GM21737 (cell line): ENCODE measurements around the gene NTRK2.

ENCODE experiments used
- ATAC-seq: cut with Tn5 transposase; IDR thresholded peaks from one replicate; pipeline ENCODE4 v1.9.1; 2021; ENCODE audit warnings: mild to moderate bottlenecking, moderate library complexity; ENCODE audit not compliant: unreplicated experiment

NTRK2 gene

DNA sequence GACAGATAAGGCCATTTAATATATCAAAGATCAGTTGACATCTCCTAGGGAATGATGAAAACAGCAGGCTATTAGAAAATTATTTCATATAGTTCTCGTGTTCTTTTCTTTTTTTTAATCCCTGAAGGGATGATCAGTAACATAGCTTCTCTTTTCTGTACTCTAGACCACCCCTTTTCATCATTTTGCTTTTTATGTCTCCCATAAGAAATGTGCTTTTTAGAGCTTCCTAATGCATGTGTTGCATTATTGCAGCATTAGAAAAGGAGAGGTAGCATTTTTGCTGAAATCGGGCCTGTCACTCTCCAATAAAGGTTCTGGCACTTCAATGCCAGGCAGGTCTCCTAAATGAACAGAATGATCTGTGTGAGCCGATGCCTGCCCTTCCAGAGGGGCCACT lies 143.3 kb downstream of the NTRK2 start:
- no peak for ATAC-seq

GRCh38 chr9:84815554-84815953 lies 146.0 kb downstream of the NTRK2 start:
- no peak for ATAC-seq

- no peak for ATAC-seq
These were observed 147.5 kb downstream of the NTRK2 start for GRCh38 chr9:84817038-84817437.

DNA sequence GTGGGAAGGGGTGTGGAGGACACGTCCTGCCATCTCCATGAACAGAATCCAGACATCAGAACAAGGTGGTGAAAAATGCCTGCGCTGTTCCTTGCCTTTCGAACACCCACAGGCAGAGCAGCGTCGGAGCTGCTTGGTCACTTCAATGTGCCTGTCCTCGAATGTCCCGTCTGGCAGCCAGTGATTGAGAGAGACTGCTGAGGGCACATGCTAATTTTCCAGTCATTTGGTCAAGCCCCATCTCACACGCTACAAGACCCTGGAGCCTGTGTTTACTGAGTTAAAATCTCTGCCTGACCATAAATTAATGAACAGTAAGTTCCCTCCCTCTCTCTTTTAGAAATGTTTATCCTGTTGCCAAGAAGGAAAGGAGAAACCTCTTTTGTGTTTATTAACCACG lies 149.3 kb downstream of the NTRK2 start:
- ATAC-seq = no peak

- ATAC-seq = no peak
These were observed 150.0 kb downstream of the NTRK2 start for GRCh38 chr9:84819491-84819991.

DNA sequence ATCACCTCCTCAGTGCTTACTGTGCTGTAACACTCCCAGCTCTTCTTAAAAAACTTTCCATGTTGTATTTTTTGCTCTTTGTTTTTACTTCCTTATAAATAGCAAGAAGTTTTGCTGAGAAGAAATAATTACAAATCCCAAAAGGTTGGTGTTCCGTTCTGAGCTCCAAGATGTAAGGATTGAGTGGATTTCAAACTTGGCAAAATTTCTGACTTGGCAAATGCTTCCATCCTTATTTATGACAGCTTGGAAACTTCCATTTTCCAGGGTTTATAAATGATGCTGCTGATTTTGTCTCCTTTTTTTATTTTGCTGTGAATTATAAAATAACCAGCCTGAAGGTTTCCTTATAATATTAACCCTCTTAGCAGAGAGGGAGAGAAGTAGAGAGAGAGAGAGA lies 151.9 kb downstream of the NTRK2 start:
- ATAC-seq = no peak

DNA sequence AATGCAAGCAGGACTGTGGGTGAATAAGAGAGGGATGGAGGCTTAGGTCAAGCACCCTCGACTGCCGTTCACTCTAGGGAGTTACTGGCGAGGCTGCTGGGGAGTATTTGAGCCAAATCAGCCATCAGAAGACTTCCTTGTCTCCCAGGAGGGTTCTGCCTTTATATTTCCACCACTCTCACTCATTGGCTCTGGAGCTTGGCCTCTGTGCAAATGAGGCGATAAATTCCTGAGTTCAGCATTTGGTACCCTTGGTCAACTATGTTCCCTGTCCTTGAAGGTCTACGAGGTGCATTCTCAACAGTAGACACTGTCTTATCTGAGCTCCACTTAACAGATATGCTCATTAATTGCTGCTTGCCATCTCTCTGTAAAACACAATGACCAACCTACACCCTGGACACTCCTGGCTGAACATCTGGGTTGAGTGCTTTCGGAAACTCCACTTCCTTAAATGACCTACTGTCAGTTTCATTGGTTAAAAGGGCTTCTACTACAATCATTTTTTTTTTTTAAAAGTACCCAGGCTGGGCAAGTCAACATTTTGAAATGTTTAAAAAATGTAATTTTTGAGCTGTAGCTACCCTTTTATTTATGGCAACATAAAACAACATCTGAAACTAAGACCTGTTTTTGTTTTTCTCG lies 153.2 kb downstream of the NTRK2 start:
- ATAC-seq = no peak

DNA sequence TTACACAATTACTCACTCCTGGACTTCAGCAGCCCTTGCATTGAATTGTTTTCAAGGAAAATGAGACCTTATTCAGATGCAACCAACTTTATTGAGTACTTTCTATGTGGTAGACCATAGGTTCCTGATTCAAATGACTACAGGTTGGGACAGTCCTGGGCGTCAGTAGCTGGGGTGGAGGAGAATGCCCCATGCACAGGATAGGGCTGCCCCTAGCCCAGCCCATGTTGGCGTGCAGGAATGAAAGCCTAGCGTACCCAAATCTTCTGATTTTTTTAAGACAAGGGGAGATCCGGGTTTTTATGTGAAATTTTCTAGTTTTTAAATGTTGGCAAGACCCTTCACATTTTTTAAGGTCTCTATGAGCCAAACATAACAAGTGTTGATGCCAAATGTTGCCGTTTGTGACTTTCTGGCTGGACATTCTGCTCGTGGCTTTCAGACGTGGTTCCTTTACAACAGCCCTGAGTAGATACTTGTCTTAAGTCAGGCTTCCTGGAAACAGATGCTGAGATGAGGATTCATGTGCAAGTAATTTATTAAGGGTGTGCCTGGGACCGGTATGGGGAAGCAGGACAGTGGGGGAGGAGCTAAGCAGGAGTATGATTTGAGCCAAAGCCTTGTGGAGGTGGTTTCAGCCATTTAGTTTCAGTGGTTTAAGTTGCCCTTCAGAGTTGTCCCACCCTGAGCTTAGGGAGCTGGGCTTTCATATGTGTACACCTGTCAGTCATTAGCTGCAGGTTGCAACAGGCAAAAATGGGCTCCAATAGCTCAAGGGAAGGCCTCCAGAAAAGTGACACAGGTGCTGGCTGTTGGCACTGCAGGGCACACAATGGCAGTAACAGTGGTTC lies 154.1 kb downstream of the NTRK2 start:
- ATAC-seq = peak; percentile 63

GRCh38 chr9:84827216-84827765 lies 157.8 kb downstream of the NTRK2 start:
- ATAC-seq = no peak

- ATAC-seq = no peak
These were observed 158.5 kb downstream of the NTRK2 start for GRCh38 chr9:84828046-84828445.

GRCh38 chr9:84829471-84829870 lies 159.9 kb downstream of the NTRK2 start:
- no peak for ATAC-seq

DNA sequence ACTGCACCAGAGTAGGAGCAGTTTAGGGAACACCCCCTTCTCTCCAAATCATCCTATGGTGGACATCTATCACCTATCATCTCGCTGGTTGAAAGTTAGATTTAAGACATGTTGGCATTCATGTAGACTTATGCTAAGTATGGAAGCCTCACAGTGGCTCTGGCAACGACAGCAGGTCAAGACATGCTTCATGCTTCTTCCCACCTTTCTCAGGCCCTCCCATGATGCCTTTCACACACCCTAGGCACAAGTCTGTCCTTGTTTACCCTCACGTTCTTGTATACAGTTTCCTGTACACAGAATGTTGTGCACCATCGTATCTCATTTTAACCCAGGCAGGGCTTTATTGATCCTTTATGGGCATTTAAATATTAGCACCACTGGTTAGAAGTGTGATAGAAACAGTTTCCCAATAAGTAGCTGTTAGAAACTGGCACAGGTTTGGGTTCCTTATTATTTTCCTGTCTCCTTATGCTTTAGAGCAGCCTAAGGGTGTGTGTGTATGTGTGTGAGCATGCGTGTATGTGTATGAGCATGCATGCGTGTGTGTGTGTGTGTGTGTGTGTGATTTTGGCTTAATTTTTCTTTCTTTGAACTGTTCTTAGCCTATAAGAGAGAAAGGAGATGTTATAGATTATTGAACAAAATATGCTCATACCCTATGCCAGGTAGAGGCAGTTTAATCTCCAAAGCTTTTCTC lies 160.6 kb downstream of the NTRK2 start:
- no peak for ATAC-seq

GRCh38 chr9:84831377-84831776 lies 161.8 kb downstream of the NTRK2 start:
- ATAC-seq = no peak

DNA sequence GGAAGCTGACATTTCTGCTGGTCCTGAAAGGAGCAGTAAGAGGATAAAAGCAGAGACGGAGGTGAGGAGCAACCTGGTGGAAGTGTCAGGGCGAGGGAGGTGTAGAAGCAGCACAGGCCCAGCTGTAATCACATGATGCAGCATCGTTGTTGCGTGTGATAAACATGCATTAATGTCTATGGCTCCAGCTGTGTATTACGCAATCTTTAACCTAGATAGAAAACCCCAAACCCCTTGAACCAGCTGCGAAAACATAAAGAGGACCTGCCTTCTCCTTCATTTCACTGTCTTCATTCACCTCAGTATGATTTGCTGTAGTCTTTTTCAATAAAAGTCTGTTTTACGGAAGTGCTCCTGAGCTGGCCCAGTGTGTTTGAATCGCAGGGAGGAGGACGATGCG lies 162.9 kb downstream of the NTRK2 start:
- no peak for ATAC-seq

- ATAC-seq = no peak
These were observed 164.9 kb downstream of the NTRK2 start for GRCh38 chr9:84834426-84834825.

GRCh38 chr9:84835745-84836144 lies 166.2 kb downstream of the NTRK2 start:
- ATAC-seq = no peak

DNA sequence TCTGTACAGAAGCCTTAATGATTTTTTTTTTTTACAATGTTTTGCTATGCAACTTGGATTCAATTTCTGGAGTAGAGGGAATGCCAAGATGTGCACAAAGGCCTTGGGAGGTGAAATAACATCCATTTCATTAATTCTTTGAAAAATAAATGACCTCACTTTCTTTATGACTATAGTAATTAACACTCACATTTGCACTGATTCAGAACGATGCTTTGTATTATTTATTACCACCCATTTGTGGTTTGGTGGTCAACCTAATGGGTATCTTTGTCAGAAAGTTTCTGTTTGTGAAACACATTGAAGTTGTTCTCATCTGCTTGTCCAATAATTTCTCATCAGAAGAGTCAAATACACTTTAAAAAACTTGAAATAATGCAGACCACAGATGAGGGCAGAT lies 169.3 kb downstream of the NTRK2 start:
- no peak for ATAC-seq

DNA sequence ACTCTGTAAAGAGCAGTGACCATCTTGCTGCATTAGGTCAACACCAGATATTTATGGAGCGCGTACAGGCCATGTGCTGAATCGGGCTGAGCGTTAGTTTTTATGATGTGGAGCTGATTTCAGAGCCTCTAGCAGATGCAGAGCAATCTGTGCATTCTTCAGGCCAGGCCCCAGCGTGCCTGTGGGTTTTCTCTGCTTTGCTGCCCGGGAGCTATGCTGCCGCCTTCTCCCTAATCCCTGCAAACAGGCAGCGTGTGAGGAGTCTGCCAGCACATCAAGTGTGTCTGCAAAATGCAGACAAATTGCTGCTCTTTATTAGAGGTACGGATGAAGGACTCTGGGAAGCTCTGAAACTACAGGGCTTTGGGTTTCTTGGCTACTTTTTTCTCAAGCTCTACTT lies 170.0 kb downstream of the NTRK2 start:
- no peak for ATAC-seq

DNA sequence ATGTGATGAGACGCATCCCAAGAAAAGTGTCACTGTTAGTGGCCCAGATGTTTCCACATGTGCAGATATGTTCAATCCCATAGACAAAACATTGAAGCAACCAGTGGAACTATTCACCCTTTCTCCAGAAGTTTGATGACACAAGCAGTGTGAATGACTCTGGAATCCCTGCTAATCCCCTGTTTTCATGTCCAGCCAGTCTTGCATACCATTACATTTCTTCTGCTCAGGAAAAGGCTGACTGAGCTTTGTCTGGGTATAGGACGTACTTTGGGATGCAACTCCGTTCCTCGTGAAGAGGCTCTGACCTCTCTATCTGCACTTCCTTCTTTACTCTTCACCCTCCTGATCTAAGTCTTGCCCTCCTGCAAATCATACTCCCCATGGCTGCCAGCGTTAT lies 172.4 kb downstream of the NTRK2 start:
- no peak for ATAC-seq

GRCh38 chr9:84843175-84843824 lies 173.8 kb downstream of the NTRK2 start:
- ATAC-seq = no peak
